TTC549 (cell line): ENCODE measurements around the gene ZNF454.

Experiments
- FAIRE-seq: peaks from 2 replicates; lab custom pipeline; 2012; peaks lifted over from hg19 to GRCh38; lab: Jason Lieb, UNC

The ZNF454 gene

DNA sequence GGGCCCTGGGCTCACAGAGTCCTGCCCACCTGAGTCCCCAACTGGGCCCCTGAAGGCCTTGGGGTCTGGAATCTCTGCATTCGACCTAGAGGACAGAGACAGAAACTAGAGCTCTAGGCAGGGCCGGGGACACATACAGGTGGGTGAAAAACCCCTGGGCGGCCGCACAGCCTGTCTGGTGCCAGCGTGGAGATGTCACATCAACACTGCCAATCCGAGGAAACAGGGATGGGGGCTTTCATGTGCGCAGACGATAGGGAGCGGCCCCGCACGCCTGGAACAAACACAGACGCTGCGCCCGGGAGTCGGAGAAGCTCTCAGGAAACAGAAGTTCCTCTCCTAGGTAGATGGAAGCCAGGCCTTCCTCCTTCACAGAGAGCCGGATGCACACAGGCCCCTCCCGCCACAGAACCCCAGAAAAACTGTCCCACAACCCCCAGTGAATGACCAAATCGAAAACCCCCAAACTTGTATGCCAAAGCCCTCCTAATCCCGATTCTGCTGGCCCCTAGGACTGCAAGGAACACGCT, 52.3 kb downstream of the ZNF454 start:
- FAIRE-seq: no peak

GRCh38 chr5:178993955-178994579, 53.1 kb downstream of the ZNF454 start:
- no peak for FAIRE-seq

DNA sequence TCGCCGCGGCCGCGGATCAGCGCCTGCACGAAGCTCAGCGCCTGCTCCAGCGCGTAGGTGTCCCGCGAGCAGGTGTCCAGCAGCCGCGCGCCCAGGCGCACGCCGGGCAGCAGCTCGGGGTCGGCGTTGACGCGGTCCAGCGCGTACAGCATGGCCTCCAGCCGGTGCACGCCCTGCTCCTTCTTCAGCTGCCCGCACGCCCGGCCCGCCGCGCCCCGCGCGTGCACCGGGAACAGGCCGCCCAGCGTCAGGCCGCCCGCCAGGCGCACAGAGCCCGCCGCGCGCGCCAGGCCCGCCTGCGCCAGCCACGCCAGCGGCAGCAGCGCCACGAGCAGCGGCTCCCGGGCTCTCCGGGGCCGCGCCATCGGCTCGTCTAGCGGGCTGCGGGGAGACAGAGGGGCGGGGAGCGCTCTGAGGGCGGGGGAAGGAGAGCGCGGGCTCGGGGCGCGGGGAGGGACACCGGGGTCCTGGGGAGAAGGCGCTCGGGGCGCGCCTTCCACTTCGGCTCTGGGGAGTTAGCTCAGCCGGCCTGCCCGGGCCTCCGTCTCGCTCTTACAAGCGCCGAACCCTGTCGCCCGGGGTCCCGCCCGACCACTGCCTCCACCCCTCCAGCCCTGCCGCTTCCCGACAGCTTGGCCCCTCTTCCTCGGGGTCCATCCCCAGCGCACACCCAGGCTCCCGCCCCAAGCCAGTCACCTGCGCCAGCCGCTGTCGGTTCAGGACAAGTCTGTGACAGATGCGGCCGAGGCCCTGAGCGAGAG, 53.8 kb downstream of the ZNF454 start, which contains the start of gene GRM6:
GRM6 (minus strand) TSS at position 741 of the 761 bp plus-strand sequence; CDS start at position 365, 376 bp downstream.
- FAIRE-seq: no peak

GRCh38 chr5:178995341-178995690, 54.3 kb downstream of the ZNF454 start:
- FAIRE-seq: no peak

- FAIRE-seq: no peak
Measured at GRCh38 chr5:178996156-178996555, 55.2 kb downstream of the ZNF454 start.

DNA sequence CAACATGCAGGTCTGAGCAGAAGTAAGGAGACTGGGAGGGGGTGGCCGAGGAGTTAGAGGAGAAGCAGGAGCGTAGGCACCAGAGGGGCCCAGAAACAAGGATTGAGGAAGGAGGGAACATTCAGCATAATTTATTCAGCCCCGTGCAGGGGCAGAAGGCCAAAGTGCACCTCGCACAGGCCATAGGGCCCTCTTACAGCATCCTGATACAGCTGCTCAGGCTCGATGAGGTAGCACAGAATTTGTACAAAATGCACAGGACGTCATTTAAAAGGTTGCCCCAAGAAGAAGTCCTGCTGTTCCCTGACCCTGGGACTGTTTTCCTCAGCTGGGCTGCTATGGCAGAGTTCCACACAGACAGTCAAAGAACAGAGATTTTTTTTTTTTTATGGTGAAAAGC, 56.2 kb downstream of the ZNF454 start:
- FAIRE-seq: no peak

GRCh38 chr5:178998441-178998840, 57.4 kb downstream of the ZNF454 start:
- FAIRE-seq: no peak

DNA sequence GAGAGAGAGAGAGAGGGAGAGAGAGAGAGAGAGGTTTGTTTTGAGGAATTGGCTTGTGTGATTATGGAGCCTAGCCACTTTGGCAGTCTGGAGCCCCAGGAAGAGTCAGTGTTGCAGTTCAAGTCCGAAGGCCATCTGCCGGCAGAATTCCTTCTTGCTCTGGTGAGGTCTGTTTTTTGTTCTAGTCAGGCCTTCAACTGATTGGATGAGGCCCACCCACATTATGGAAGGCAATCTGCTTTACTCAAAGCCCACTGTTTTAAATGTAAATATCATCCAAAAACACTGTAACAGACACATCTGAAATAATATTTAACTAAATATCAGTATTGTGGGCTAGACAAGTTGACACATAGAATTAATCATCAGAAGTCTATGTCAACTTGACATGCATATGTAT, 65.6 kb downstream of the ZNF454 start:
- FAIRE-seq: no peak

- FAIRE-seq: no peak
Measured at GRCh38 chr5:179008667-179009066, 67.7 kb downstream of the ZNF454 start.
